ENCODE measurements around the gene MAPKAPK2. TPM values are rescaled to one million over a fixed set of nuclear protein-coding genes. Genes with fewer than 3 reads are reported as not detected.
A peak's percentile ranks its signal among the peaks of the same experiment; 100 is the strongest.

Gene MAPKAPK2
- total RNA-seq, 1 donor from 2014 or later: 33.5 TPM

DNA sequence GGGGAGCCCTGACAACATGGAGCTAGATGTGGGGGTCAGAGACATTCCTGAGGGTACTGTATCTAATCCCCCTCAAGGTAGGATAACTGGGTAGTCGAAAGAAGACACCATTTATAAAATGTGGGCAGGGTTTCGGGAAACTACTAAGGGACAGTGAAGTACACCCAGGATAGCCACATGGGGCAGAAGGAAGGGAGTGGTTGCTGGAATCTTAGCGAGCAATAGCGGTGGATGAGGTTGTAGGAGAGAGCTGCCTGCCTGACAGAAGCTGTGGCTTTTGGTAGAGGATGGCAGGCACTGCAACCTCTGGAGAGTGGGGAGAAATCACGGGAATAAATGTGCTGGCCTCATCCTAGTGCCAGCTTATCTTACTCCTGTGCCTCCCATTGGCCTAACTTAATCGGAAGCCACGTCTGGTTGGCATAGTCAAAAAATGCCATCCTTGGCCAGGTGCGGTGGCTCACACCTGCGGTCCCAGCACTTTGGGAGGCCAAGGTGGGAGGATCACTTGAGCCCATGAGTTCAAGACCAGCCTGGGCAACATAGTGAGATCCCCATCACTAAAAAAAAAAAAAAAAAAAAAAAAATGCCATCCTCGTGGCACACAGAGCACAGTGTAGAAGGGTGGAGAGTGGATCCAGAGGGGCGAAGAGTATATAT, 23.4 kb upstream of the MAPKAPK2 start:
- no peak for DNase-seq

DNA sequence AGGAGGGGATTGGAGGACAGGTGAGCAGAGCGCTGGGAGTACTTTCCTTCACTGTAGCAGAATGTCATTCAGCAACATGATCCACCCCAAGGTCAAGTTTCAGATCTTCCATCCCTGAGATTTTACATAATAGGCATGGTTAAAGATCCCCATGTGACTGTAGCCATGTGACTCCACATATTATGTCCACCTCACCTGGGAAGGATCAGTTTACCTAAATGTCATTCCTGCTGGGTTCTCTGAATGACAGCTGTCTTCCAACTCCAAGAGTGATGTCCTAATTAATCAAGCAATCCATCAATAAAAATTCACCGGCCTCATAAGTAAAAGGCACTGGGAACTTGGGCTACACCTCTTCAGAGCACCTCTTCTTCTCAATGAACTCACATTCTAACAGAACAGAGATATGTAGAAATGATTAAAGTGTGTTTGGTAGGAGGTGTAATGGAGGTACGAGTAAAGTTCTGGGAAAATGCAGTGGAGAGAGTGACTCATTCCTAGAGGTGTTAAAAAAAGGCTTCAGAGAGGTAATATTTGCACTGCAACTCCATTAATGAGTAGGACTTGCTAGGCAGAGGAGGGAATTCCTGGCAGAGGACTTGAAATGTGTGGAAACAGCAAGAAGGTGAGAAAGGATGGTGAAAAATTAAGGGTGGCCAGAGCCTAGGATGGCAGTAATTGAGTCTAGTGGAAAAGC, 22.2 kb upstream of the MAPKAPK2 start:
- DNase-seq: no peak

DNA sequence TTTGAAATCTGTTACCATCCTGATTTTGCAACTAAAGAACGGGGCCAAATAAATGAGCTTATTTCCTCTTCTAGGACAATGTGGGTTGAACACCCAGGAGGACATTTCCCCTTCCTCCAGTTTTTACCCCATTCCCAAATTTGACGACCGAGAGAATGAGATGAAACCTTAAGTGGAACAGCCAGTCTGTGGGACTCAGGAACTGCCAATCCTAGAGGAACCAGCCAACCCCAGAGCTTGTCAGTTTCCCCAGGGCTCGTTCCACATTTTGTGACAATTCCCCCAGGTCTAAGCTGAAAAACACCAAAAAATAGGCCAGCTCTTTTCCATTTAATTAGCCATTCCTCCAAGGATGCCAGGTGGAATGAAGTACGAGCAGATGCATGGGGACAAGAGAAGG, 21.3 kb upstream of the MAPKAPK2 start:
- no peak for DNase-seq

DNA sequence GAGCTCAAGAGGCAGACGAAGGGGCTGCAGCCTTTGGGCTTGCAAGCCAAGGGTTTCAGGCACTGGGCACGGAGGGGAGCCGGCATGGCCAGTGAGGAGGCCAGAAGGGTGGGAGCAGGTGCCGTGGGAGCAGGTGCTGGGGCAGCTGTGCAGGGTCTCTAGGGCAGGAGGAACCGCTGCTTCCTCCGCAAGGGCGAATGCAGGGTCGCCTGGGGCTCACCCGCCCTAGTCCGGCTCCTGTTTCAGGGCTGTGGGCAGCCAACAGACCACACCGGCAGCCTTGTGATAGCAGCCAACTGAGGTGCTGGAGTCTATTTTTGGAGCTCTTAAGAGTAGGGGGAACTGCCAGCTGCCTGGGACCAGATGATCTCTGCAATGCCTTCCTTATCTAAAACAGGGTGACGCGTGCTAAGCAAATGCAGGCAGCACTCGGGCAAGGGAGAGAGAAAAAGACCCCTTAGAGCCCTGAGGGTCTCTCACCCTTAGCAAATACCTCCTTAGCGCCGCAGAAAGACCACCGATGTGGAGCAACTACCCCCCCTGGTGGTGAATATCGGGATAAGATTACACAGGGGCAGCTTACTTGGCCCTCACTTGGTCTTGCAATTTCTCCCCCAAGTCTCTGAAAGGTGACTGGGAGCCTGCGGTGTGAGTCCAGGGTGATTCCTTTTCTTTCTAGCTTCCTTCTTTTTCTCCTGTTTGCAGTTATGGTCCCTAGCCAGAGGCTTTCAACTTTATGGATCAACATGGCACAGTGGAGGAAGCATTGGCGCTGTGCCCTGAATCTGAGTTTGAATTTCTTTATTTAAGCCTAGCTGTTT, 20.7 kb upstream of the MAPKAPK2 start:
- peak; percentile 38 for DNase-seq

DNA sequence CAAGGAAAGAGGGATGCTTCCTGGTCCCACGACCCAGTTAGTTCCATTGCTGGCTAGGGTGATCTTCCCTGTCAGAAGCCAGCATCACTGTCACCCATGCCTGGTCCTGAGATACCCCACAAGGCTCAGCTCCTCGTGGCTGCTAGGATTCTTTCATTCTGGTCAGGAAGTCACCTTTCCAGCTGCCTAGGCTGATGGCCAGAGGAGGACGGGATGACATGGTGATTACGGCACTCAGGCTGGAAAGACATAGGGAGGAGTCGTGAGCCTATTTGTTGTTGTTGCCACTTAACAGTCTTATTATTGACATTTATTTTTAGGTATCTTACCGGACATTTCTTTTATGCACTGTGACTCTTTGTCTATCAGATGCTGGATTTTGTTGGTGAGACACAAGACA, 20.0 kb upstream of the MAPKAPK2 start:
- no peak for DNase-seq

DNA sequence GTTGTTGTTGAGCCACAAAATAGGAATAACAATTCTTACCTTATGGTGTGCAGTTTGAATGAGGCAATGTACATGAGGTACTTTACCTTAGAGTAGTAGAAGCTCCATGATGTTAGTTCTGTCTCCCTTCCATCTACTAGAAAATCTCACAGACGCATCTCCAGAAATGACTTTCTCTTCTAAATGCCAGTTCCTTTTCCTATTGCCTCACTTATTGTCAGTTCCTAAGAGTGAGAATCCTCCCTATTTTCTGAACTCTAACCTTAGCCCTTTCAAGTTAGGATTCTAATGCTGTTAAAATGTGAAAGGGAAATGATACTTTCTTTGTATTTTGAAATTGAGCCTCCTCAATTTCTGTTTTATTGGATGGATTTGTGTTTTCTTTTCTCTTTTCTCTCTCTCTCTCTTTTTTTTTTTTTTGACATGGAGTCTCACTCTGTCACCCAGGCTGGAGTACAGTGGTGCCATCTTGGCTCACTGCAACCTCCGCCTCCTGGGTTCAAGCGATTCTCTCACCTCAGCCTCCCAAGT, 18.6 kb upstream of the MAPKAPK2 start:
- DNase-seq: no peak

DNA sequence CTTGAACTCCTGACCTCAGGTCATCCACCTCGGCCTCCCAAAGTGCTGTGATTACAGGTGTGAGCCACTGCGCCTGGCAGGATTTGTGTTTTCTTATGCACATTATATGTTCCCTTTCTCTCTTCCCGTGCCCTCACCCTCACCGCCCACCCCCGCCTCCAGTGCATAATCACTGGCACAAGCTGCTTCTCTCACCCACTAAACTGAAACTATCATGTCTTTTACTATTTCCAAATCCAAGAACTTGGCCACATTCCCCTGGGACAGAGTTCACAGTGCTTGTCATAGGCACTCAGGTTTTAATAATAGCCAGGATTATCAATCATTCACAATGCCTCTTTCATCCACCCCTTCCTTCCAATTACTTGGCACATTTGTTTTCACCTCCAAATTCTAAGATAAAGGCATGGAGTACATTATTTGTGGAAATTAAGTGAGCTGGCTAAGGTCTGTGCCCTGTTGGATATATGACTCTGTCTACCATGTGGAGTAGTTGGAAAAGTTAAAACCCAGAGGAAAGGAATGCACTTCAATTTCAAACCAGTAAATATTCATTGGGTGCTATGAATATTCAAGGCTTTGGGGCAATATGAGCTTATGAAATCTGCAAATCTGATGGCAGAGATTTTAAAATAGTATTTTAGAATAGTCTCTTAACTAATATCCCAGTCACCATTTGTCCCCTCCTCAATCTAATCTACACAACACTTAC, 17.6 kb upstream of the MAPKAPK2 start:
- DNase-seq: no peak

DNA sequence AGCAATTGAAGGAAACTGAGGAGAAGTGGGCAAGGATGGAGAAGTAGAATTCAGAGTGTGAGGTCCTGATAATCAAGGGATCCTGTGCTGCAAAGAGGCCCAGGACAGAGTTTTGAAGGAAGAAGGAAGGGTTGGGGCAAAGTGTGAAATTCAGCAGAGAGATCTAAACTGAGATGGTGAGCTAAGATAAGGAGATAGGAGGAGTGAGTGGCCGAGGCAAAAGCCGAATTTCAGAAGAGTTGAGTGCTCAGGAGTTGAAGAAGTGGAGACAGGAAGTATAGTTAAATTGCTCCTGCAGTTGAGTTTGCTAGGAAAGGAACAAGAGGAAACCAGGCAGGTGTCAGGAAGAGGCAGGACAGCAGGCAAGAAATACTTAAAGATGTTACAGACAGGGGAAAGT, 16.4 kb upstream of the MAPKAPK2 start:
- DNase-seq: no peak

DNA sequence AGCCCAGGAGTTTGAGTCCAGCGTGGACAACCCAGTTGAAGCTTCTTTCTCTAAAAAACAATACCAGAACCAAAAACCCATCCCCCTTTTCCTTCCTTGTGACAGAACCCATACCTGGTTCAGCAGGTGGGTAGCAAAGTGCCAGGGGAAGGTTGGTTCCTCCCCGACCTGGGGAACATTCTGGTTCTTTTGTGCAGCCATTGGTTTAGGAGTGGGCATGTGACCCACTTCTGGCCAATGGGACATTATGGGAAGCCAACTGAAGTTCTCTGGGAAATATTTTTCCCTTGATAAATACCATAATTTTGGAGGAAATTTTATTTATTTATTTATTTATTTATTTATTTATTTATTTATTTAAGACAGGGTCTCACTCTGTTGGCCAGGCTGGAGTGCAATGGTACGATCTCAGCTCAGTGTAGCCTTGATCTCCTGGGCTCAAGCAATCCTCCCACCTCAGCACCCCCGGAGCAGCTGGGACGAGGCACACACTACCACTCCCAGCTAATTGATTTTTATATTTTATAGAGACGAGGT, 15.8 kb upstream of the MAPKAPK2 start:
- DNase-seq: no peak

DNA sequence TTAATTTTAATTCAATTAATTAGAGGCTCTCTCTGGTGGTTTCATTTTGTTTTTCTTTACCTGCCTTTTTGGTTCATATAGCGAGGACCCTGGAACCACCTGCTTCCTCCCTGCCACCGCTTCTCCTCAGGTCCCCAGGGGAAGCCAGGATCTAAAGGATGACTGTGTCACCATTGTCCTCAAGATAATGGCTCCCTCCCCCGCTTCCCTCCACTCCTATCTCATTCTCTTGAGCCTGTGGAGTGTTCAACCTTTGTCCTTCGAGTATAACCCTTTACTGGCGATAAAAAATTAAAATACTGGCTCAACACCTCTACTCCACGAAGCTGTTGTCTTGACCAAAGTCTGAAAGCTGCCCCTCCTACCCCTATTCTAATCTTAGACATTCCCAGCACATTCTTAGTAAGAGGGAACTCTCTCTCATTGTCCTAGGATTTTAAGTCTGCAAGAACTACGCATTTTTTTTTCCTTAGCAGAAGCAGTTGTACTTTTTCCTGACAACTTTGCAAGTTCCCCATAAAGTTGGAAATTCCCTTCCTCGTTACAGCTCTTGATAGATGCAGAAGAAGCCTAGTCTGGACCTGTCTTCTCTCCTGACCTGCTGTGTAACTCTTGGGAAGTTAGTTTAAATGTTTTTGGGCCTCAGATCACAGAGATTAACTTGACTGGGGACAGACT, 12.6 kb upstream of the MAPKAPK2 start:
- DNase-seq: peak; percentile 14

DNA sequence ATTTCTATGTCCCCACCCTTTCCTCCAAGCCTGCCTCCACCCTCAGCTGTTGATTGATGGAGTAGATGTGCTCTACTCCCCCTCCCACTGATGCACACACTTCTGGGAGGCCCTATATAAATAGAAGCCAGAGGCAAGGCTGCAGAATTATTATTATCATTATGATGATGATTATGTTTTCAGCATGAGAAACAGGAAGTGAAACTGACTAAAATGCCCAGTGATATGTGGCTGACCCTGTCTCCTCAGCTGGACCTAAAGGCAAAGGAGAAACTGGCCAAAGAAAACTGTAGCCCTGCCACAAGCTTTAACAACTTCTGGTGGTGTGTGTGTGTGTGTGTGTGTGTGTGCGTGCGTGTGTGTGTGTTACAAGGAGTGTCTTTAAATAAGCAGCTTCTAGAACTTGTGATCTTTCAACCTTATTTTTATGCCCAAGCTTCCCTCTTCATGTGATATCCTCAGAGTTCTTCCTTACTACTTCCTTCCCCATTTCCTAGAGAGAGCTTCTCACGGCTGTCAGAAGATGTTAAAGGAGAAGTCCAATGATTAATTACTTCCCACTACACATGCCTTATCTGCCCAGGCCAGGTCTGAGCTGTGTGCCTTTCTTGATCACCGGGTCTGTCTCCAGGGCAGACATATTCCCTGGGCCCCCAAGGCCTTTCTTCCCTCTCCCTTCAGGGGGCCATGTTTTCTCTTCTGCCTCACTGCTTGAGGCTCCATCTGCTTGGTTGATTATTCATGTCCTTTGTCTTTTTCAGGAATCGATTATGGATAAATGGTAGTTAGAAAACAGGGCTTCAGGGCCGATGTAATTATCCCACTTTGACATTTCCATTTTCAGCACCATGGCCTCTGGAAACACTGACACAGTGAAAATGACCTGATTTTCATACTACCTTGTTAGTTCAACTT, 11.6 kb upstream of the MAPKAPK2 start:
- no peak for DNase-seq

DNA sequence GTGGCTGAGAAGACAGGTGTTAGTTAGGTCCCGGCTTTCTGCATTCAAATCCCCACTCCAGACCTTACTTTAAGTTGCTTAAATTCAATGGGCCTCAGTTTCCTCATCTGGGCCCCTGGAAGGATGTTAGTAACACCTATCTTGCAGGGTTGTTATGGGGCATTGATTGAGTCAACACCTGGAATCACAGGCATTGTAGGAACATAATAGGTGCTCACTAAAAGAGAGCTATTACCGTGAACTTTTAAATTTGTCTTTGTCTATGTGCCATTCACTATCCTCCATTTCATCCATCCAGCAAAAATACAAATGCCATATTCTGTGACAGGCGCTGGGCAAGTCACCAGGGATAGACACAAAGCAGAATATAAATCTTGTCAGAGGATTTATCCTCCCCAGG, 10.5 kb upstream of the MAPKAPK2 start:
- DNase-seq: no peak

DNA sequence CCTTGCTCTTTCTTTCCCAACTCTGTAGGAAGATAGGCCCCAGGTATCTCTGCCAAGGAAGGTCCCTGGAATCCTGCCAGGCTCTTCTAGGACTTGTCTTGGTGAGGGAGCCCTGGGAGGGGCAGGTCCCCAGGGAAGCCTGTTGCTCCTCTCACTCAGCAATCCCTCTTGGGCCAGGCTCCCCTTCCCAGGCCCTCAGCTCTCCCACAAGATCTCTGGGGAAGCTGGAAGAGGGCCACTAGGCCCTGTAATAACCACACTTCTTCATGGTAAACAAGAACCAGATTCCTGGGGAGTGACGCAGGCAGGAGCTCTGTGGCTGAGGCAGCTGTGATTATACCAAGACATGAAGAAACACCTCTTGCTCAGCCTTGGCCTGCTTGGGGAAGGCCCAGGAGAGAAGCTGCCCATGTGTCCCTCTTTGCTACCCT, 9.9 kb upstream of the MAPKAPK2 start:
- no peak for DNase-seq

DNA sequence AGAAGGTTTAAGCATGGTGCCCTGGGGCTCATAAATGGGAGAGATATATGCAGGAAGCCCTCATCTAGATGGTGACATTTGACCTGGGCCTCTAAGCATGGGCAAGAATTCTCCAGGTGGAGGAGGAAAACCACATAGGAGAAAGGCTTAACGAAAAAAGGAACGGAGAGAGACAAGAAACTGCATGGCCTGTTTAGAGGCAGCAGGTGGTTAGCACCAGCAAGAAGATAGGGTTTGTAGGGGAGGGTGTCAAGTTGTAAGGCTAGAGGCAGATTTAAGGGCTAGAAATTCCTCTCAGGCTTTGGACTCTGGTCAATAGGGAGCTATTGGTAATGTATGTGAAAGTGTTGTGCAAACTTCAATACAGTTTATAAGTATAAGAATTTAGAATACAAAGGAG, 8.2 kb upstream of the MAPKAPK2 start:
- DNase-seq: no peak

DNA sequence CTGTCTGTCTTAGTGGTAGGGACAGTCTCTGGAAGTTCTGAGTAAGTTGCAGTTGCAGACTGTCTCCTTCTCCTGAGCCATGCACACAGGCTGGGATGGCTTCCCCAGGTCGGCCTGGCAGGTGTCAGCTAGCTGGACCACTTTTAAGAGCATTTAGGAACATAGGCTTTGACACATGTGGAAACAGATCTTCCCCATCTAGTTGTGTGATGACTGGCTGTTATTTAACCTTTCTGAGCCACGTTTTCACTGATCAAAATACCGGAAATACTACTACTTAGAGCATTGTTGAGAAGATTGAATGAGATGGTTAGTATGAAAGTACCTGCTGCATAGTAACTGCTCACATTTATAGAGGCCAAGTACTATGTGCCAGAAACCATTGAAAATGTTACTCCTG, 6.2 kb upstream of the MAPKAPK2 start:
- DNase-seq: no peak

DNA sequence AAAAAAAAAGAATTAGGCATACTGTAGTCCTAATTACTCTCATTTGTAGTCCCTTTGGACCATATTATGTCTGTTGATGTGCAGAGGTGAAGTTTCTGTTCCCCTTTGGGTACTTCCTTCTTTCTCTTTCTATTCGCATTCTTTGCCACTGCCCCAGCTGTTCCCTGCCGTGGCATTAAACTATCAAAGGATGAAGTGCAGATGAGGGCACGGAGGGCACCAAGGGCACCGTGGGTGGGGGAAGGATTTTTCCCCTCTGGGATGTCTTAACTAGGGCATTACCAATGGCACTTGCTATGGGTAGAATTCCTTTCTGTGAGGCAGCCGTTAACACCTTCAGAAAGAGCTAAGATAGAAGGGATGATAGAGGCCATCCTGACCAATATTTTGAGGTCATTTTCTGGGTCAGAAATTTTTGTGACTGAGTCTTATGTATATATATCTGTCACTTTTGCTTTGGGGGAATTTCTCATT, 4.9 kb upstream of the MAPKAPK2 start:
- no peak for DNase-seq

DNA sequence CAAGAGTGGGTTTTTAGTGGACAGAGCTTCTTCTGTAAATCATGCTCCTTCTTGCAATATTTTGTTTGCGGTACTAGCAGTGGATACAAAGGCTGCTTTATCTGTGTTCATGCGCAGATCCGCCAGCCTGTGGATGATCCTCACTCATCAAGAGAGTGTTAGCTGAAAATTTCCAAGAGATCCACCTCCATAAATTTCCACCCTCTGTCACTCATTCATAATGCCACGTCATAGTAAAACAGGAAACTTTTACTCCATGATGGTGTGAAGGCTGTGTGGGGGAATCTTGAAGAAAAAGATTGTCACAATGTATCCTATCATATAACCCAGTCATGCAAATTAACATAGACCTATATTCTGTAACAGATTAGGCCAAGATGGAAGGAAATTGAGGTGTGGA, 4.4 kb upstream of the MAPKAPK2 start:
- no peak for DNase-seq

DNA sequence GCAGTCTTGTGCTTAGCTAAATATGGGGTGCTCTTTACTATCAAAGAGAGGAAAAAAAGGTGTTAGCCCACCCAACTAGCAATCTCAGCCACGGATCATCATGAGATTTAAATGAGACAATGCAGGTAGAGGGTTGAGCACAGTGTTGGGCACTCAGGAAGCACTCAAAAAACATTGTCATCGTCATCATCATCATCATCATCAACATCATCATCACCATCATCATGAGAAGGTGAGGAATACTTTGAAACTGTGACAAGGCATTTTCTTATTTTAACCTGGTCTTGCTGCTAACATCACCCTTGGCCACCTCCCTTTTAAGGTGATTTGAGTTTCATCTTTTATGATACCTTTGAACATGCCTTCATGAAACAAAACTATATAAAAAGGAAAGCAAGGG, 3.3 kb upstream of the MAPKAPK2 start:
- DNase-seq: no peak

DNA sequence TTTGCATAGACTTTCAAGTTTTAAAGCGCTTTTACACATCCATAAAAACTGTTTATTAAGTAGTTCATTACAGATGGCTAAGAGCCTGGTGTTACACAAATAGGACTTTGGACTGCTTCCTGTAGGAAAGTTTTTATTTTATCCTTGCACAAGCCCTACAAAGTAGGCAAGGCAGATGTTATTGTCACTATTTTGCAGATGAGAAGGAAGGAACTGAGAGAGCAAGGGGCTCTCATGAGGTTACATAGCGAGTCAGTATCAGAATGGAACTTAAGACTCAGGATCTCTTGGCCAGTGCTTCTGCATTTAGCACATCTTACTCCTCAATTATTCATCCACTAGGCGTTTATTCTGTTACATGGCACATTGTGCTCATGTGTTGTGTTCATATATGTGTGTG, 2.6 kb upstream of the MAPKAPK2 start:
- no peak for DNase-seq

DNA sequence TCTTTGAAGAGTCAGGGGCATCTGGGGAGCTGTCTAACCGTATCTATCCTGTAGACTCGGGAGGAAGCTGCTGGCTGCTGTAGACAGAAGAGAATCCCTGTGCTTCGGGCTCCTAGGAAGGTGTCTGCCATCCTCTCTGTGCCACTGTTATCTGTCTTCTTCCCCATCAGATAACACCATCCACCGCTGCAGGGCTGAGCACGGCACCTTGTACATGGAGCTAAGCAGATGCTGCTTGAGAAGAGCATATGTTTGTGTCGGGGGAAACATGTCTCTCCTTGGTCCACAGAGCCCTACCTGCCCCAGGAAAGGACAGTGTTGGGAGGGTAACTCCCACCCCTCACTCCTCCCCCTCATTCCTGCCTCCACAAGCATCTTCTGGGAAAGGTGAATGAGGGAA, 1.4 kb upstream of the MAPKAPK2 start:
- DNase-seq: no peak

All from skin of body (tissue), 2 donors.